Measurements from ENCODE around the gene CDC25A. TPM values are rescaled to one million over a fixed set of nuclear protein-coding genes. Genes with fewer than 3 reads are reported as not detected.
"Not testable (repeated sequence)": the region's sequence is repeated elsewhere in the genome, so short reads cannot be mapped to it uniquely, and the experiment has no call there.

CDC25A gene
- total RNA-seq, 4 donors from 2014 or later, result 0.94 to 4.0 (median 3.7) TPM

GRCh38 chr3:48118928-48119327 lies 69.3 kb downstream of the CDC25A start:
- 84 to 88% methylated on average over 8 of the region's 8 CpGs for WGBS, 2 donors
- TF ChIP-seq POLR2A (IDR thresholded peaks at IDR 0.05), result no peak
- TF ChIP-seq CTCF (IDR thresholded peaks at IDR 0.05), result no peak
- H3K36me3 ChIP-seq, result no peaks in the 10 kb centered on the region
- DNase-seq, result no peak
- H3K4me3 ChIP-seq (replicated peaks in 1 of 3), result no peak overlapping the region
- no peaks in the 10 kb centered on the region for H3K9me3 ChIP-seq
- peak overlapping the region in 1 of 3 donors; percentile 30 for H3K27ac ChIP-seq
- peaks cover 0 to 6% of the 10 kb centered on the region in 2 donors for H3K4me1 ChIP-seq
- H3K27me3 ChIP-seq, result no peaks in the 10 kb centered on the region
- intact Hi-C loops (cut with DNase I), result no loop called here

GRCh38 chr3:48118322-48118721 lies 69.9 kb downstream of the CDC25A start:
- DNase-seq, result peak; percentile 13 to 25
- Histone ChIP-seq H3K9me3 (no peaks in the 10 kb centered on the region), H3K27me3 (no peaks in the 10 kb centered on the region), H3K4me1 (peaks cover 0 to 6% of the 10 kb centered on the region in 2 donors), H3K27ac (no peak overlapping the region), H3K4me3 (replicated peaks in 1 of 3) (no peak overlapping the region), H3K36me3 (no peaks in the 10 kb centered on the region)
- intact Hi-C loops (cut with DNase I), result no loop called here
- 57 to 61% methylated on average over 7 of the region's 7 CpGs for WGBS, 2 donors
- TF ChIP-seq POLR2A (IDR thresholded peaks at IDR 0.05) (no peak), CTCF (IDR thresholded peaks at IDR 0.05) (no peak)

- DNase-seq, result no peak
- Histone ChIP-seq H3K4me3 (replicated peaks in 1 of 3) (no peak overlapping the region), H3K27me3 (no peaks in the 10 kb centered on the region), H3K27ac (no peak overlapping the region), H3K9me3 (no peaks in the 10 kb centered on the region), H3K36me3 (no peaks in the 10 kb centered on the region), H3K4me1 (no peaks in the 10 kb centered on the region)
- WGBS, 2 donors, result 83 to 100% methylated on average over 1 of the region's 1 CpG
- TF ChIP-seq POLR2A (IDR thresholded peaks at IDR 0.05) (no peak), CTCF (IDR thresholded peaks at IDR 0.05) (no peak)
- intact Hi-C loops (cut with DNase I), result no loop called here
Observed at GRCh38 chr3:48112813-48113212, 75.4 kb downstream of the CDC25A start.

GRCh38 chr3:48112108-48112791 lies 76.0 kb downstream of the CDC25A start:
- 83 to 86% methylated on average over 8 of the region's 8 CpGs for WGBS, 2 donors
- intact Hi-C loops (cut with DNase I); DNase-seq; H3K36me3 ChIP-seq; H3K9me3 ChIP-seq; H3K27me3 ChIP-seq; H3K4me1 ChIP-seq; H3K4me3 ChIP-seq (replicated peaks in 1 of 3); H3K27ac ChIP-seq: not testable (repeated sequence)

GRCh38 chr3:48110463-48110862 lies 77.8 kb downstream of the CDC25A start:
- intact Hi-C loops (cut with DNase I), result no loop called here
- no peaks in the 10 kb centered on the region for H3K4me1 ChIP-seq
- no peak overlapping the region for H3K4me3 ChIP-seq (replicated peaks in 1 of 3)
- no peaks in the 10 kb centered on the region for H3K27me3 ChIP-seq
- H3K9me3 ChIP-seq, result no peaks in the 10 kb centered on the region
- no peak overlapping the region for H3K27ac ChIP-seq
- no peak for DNase-seq
- H3K36me3 ChIP-seq, result no peaks in the 10 kb centered on the region
- TF ChIP-seq CTCF (IDR thresholded peaks at IDR 0.05) (no peak), POLR2A (IDR thresholded peaks at IDR 0.05) (no peak)
- WGBS, 2 donors, result 95 to 98% methylated on average over 2 of the region's 2 CpGs
